ENCODE data around the gene NOSTRIN. TPM values are rescaled to one million over a fixed set of nuclear protein-coding genes. Genes with fewer than 3 reads are reported as not detected.

NOSTRIN gene
- total RNA-seq, 1 experiment from 2014 or later = 0.68 TPM

- ChIA-PET CTCF (no interaction called here), POLR2A (ENCODE audit: unreplicated experiment) (no interaction called here)
- Histone ChIP-seq H3K4me3 (no peak overlapping the region), H3K36me3 (ENCODE audit: low read depth) (no peaks in the 10 kb centered on the region), H3K27me3 (ENCODE audit: insufficient read depth, low read depth) (no peaks in the 10 kb centered on the region), H3K9me2 (ENCODE audit: insufficient read depth) (no peaks in the 10 kb centered on the region), H3K4me1 (replicated peaks; ENCODE audit: insufficient read depth) (no peaks in the 10 kb centered on the region), H3K9me3 (ENCODE audit: insufficient read depth, low read depth) (no peaks in the 10 kb centered on the region), H4K20me1 (ENCODE audit: insufficient read depth) (no peaks in the 10 kb centered on the region), H3F3A (ENCODE audit: insufficient read depth, low read depth) (no peaks in the 10 kb centered on the region), H3K27ac (no peak overlapping the region), H2AFZ (no peak overlapping the region), H3K79me2 (ENCODE audit: low read depth) (no peaks in the 10 kb centered on the region), H3K4me2 (no peak overlapping the region)
- no TSS peak for BruUV-seq (replicated peaks)
- no peak for DNase-seq
- intact Hi-C loops (cut with micrococcal nuclease; ENCODE audit: unreplicated experiment) = no loop called here
- TF ChIP-seq EZH2 (IDR thresholded peaks at IDR 0.05; ENCODE audit: low read depth) (no peak), CTCF (conservative IDR thresholded peaks at IDR 0.05) (no peak)
These were observed 9.3 kb downstream of the NOSTRIN start for GRCh38 chr2:168811696-168812095.

- H3K27ac ChIP-seq = no peak overlapping the region
- H3K9me2 ChIP-seq (ENCODE audit: insufficient read depth) = no peaks in the 10 kb centered on the region
- no peak overlapping the region for H3K4me2 ChIP-seq
- BruUV-seq (replicated peaks) = no TSS peak
- no peak for DNase-seq
- intact Hi-C loops (cut with micrococcal nuclease; ENCODE audit: unreplicated experiment) = no loop called here
- no peaks in the 10 kb centered on the region for H3K27me3 ChIP-seq (ENCODE audit: insufficient read depth, low read depth)
- TF ChIP-seq CTCF (conservative IDR thresholded peaks at IDR 0.05) (no peak), EZH2 (IDR thresholded peaks at IDR 0.05; ENCODE audit: low read depth) (no peak)
- no peaks in the 10 kb centered on the region for H3K36me3 ChIP-seq (ENCODE audit: low read depth)
- no peak overlapping the region for H2AFZ ChIP-seq
- H4K20me1 ChIP-seq (ENCODE audit: insufficient read depth) = no peaks in the 10 kb centered on the region
- H3K9me3 ChIP-seq (ENCODE audit: insufficient read depth, low read depth) = no peaks in the 10 kb centered on the region
- POLR2A ChIA-PET (ENCODE audit: unreplicated experiment) = no interaction called here
- H3K79me2 ChIP-seq (ENCODE audit: low read depth) = no peaks in the 10 kb centered on the region
- no peak overlapping the region for H3K4me3 ChIP-seq
- H3K4me1 ChIP-seq (replicated peaks; ENCODE audit: insufficient read depth) = no peaks in the 10 kb centered on the region
- CTCF ChIA-PET = no interaction called here
- no peaks in the 10 kb centered on the region for H3F3A ChIP-seq (ENCODE audit: insufficient read depth, low read depth)
These were observed 11.6 kb downstream of the NOSTRIN start for GRCh38 chr2:168814046-168814445.

- Histone ChIP-seq H2AFZ (no peak overlapping the region), H3K9me2 (ENCODE audit: insufficient read depth) (no peaks in the 10 kb centered on the region), H3K27me3 (ENCODE audit: insufficient read depth, low read depth) (no peaks in the 10 kb centered on the region), H3K4me2 (no peak overlapping the region), H3F3A (ENCODE audit: insufficient read depth, low read depth) (no peaks in the 10 kb centered on the region), H3K4me3 (no peak overlapping the region), H3K79me2 (ENCODE audit: low read depth) (no peaks in the 10 kb centered on the region), H3K36me3 (ENCODE audit: low read depth) (no peaks in the 10 kb centered on the region), H4K20me1 (ENCODE audit: insufficient read depth) (no peaks in the 10 kb centered on the region), H3K4me1 (replicated peaks; ENCODE audit: insufficient read depth) (no peaks in the 10 kb centered on the region), H3K27ac (no peak overlapping the region), H3K9me3 (ENCODE audit: insufficient read depth, low read depth) (no peaks in the 10 kb centered on the region)
- POLR2A ChIA-PET (ENCODE audit: unreplicated experiment) = no interaction called here
- no peak for DNase-seq
- intact Hi-C loops (cut with micrococcal nuclease; ENCODE audit: unreplicated experiment) = no loop called here
- no peak for TF ChIP-seq CTCF (conservative IDR thresholded peaks at IDR 0.05)
- no TSS peak for BruUV-seq (replicated peaks)
- CTCF ChIA-PET = no interaction called here
These were observed 12.8 kb downstream of the NOSTRIN start for GRCh38 chr2:168814939-168815907.
